HepG2 (cell line): ENCODE results near the gene HEPACAM2.

Source experiments
- HMG20A ChIP-seq: IDR thresholded peaks from 2 replicates; pipeline ENCODE4 v1.6.1; 2016; ENCODE audit warnings: borderline replicate concordance
- MYC ChIP-seq: sonication (generic); formaldehyde crosslinking; IDR thresholded peaks from 2 replicates; pipeline ENCODE4 v1.9.0; 2021; ENCODE audit warnings: missing genetic modification reagents, borderline replicate concordance
- TF ChIP-seq, protein P1 (sequence below): sonication (generic); formaldehyde crosslinking; IDR thresholded peaks from 2 replicates; pipeline ENCODE4 v1.4.0; 2020; ENCODE audit warnings: mild to moderate bottlenecking, missing genetic modification reagents

DNA sequence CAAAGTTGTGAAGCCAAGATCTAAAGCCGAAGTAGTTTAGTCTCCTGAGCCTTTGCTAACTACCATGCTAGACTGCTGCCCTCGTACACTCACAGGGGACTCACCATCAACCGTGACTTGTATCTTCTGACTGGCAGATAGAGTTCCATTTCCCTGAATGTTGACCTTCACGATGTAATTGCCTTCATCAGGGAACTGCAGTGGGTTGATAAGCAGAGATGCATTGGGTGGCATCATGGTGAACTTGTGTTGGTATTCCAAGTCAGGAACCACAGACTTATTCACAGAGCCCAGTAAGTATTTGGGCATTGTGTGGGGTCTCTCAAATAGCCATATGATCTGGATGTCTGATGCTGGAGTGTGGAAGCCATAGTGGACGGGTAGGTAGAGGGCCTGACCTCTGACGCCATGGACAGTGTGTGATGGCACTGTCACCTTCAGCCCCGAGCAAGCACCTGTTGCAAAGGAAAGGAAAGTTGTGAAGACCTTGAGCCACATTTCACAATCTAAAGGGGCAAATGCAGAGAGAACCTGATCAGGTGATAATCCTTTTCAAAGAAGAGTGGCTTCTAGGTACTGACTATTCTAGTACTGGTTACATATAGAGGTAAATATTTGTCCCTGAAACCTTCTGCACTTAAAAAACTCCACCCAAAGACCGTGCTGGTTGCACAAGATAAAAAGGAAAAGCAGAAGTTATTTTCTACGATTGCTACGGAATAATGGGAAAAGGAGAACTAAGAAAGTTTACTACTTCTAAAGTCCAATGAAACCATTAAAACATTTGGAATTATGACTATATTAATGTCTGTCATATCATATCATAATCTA, 7.1 kb downstream of the HEPACAM2 start:
- TF ChIP-seq, protein P1, sequence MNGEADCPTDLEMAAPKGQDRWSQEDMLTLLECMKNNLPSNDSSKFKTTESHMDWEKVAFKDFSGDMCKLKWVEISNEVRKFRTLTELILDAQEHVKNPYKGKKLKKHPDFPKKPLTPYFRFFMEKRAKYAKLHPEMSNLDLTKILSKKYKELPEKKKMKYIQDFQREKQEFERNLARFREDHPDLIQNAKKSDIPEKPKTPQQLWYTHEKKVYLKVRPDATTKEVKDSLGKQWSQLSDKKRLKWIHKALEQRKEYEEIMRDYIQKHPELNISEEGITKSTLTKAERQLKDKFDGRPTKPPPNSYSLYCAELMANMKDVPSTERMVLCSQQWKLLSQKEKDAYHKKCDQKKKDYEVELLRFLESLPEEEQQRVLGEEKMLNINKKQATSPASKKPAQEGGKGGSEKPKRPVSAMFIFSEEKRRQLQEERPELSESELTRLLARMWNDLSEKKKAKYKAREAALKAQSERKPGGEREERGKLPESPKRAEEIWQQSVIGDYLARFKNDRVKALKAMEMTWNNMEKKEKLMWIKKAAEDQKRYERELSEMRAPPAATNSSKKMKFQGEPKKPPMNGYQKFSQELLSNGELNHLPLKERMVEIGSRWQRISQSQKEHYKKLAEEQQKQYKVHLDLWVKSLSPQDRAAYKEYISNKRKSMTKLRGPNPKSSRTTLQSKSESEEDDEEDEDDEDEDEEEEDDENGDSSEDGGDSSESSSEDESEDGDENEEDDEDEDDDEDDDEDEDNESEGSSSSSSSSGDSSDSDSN (CRISPR knock-in tag): no peak
- TF ChIP-seq MYC (CRISPR knock-in tag): no peak
- no peak for TF ChIP-seq HMG20A (CRISPR knock-in tag)
